DOHH2 (cell line): ENCODE data around the gene ZNF385C.

Experiments
- EZH2phosphoT487 ChIP-seq: fragments of 200-600 bp; sonication (generic); IDR thresholded peaks from 2 replicates; pipeline ENCODE4 v1.6.1; 2017; ENCODE audit warnings: borderline replicate concordance, mild to moderate bottlenecking, antibody characterized with exemption, low read length, moderate library complexity, mixed read lengths
- TF ChIP-seq, protein P1 (sequence below): fragments of 200-600 bp; sonication (generic); IDR thresholded peaks from one replicate; pipeline ENCODE4 v1.5.1; 2014; ENCODE audit warnings: antibody characterized with exemption, mild to moderate bottlenecking, low read depth, low read length; ENCODE audit not compliant: poor library complexity, severe bottlenecking

GRCh38 chr17:42078396-42079043 lies 19.8 kb downstream of the ZNF385C start:
- TF ChIP-seq, protein P1, sequence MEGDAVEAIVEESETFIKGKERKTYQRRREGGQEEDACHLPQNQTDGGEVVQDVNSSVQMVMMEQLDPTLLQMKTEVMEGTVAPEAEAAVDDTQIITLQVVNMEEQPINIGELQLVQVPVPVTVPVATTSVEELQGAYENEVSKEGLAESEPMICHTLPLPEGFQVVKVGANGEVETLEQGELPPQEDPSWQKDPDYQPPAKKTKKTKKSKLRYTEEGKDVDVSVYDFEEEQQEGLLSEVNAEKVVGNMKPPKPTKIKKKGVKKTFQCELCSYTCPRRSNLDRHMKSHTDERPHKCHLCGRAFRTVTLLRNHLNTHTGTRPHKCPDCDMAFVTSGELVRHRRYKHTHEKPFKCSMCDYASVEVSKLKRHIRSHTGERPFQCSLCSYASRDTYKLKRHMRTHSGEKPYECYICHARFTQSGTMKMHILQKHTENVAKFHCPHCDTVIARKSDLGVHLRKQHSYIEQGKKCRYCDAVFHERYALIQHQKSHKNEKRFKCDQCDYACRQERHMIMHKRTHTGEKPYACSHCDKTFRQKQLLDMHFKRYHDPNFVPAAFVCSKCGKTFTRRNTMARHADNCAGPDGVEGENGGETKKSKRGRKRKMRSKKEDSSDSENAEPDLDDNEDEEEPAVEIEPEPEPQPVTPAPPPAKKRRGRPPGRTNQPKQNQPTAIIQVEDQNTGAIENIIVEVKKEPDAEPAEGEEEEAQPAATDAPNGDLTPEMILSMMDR = no peak
- no peak for TF ChIP-seq EZH2phosphoT487
